ENCODE results near the gene CCDC127.
"Not testable (repeated sequence)": the region's sequence is repeated elsewhere in the genome, so short reads cannot be mapped to it uniquely, and the experiment has no call there.

CCDC127 gene

GRCh38 chr5:203246-203930 lies 14.6 kb downstream of the CCDC127 start:
- no peak for DNase-seq

GRCh38 chr5:201672-202071 lies 16.3 kb downstream of the CCDC127 start:
- no peak for DNase-seq

GRCh38 chr5:200985-201384 lies 17.0 kb downstream of the CCDC127 start:
- DNase-seq, result no peak

GRCh38 chr5:199950-200645 lies 17.9 kb downstream of the CCDC127 start:
- DNase-seq, result no peak

GRCh38 chr5:199197-199949 lies 18.6 kb downstream of the CCDC127 start:
- DNase-seq, result no peak

GRCh38 chr5:198516-199196 lies 19.3 kb downstream of the CCDC127 start:
- DNase-seq, result no peak

GRCh38 chr5:197892-198489 lies 20.0 kb downstream of the CCDC127 start:
- no peak for DNase-seq

GRCh38 chr5:197031-197430 lies 20.9 kb downstream of the CCDC127 start:
- DNase-seq, result not testable (repeated sequence)

- DNase-seq, result no peak
Measured at GRCh38 chr5:196350-196749, 21.6 kb downstream of the CCDC127 start.

GRCh38 chr5:195401-196160 lies 22.4 kb downstream of the CCDC127 start:
- DNase-seq, result no peak

- no peak for DNase-seq
Measured at GRCh38 chr5:194603-195209, 23.2 kb downstream of the CCDC127 start.

- no peak for DNase-seq
Measured at GRCh38 chr5:194102-194501, 23.9 kb downstream of the CCDC127 start.

- DNase-seq, result no peak
Measured at GRCh38 chr5:192970-193831, 24.8 kb downstream of the CCDC127 start.

- DNase-seq, result no peak
Measured at GRCh38 chr5:192691-192969, 25.3 kb downstream of the CCDC127 start.

GRCh38 chr5:191949-192690 lies 25.8 kb downstream of the CCDC127 start:
- DNase-seq, result no peak

GRCh38 chr5:191036-191948 lies 26.7 kb downstream of the CCDC127 start, which contains the start of gene LRRC14B:
Gene LRRC14B, plus strand, starts transcription at chr5:191495. Its CDS starts 44 bp downstream, at chr5:191539.
- DNase-seq, result no peak

- DNase-seq, result no peak
Measured at GRCh38 chr5:190366-191035, 27.5 kb downstream of the CCDC127 start.

GRCh38 chr5:189976-190365 lies 28.0 kb downstream of the CCDC127 start:
- no peak for DNase-seq
